Panc1 (cell line): ENCODE measurements around the gene SYT13.

Source experiments
- POLR2AphosphoS5 ChIP-seq: IDR thresholded peaks from 2 replicates; pipeline ENCODE4 v1.6.1; 2012; ENCODE audit warnings: mild to moderate bottlenecking, low read depth, low read length, moderate library complexity
- SIN3A ChIP-seq: IDR thresholded peaks from 2 replicates; pipeline ENCODE4 v1.6.1; 2012; ENCODE audit warnings: low read depth, mild to moderate bottlenecking, low read length, moderate library complexity, borderline replicate concordance; ENCODE audit not compliant: insufficient read depth
- TF ChIP-seq, protein P1 (sequence below): fragments of 450-650 bp; IDR thresholded peaks from 2 replicates; pipeline ENCODE4 v1.5.1; 2017; ENCODE audit warnings: mild to moderate bottlenecking

DNA sequence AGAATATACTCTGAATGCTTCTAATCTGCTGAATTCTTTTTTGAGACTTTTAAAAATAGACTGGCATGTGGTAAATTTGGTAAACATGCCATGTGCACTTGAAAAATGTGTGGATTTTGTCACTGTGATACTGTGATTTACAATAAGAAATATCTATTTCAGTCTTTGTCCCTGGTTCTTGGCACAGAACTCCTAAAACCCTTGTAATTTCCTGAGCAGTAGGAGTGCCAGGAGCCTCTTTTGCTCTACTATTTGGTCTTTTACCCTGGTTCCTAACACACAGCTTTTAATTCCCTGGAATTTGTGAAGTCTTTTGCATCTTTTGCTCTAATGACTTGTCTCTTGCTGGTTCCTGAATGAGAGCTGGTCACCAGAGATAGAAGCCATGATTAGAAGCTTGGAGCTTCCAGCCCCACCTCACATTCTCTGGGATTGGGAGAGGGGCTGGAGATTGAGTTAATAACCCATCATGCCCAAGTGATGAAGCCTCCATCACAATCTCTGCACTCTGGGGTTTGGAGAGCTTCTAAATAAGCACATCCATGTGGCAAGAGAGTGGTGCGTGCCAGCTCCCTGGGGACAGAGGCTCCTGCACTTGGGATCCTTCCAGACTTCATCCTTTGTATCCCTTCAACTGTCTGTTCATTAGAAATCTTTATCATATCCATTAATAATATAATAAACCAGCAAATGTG, 27.2 kb upstream of the SYT13 start:
- TF ChIP-seq, protein P1, sequence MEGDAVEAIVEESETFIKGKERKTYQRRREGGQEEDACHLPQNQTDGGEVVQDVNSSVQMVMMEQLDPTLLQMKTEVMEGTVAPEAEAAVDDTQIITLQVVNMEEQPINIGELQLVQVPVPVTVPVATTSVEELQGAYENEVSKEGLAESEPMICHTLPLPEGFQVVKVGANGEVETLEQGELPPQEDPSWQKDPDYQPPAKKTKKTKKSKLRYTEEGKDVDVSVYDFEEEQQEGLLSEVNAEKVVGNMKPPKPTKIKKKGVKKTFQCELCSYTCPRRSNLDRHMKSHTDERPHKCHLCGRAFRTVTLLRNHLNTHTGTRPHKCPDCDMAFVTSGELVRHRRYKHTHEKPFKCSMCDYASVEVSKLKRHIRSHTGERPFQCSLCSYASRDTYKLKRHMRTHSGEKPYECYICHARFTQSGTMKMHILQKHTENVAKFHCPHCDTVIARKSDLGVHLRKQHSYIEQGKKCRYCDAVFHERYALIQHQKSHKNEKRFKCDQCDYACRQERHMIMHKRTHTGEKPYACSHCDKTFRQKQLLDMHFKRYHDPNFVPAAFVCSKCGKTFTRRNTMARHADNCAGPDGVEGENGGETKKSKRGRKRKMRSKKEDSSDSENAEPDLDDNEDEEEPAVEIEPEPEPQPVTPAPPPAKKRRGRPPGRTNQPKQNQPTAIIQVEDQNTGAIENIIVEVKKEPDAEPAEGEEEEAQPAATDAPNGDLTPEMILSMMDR = no peak
- TF ChIP-seq POLR2AphosphoS5 (no peak), SIN3A (no peak)
